ENCODE results near the gene FLNC.

The FLNC gene

GRCh38 chr7:128812514-128813168 lies 17.6 kb upstream of the FLNC start:
- no peak for DNase-seq
- no peak for TF ChIP-seq CTCF (IDR thresholded peaks at IDR 0.05; ENCODE audit: low read depth, low read length)
- no peak overlapping the region for H3K4me3 ChIP-seq (ENCODE audit: low read depth, low read length)
- H3K36me3 ChIP-seq, result no peaks in the 10 kb centered on the region
- no peak overlapping the region for H3K27ac ChIP-seq
- no peaks in the 10 kb centered on the region for H3K27me3 ChIP-seq (ENCODE audit: insufficient read depth, low read depth, severe bottlenecking)
- H3K9me3 ChIP-seq (ENCODE audit: severe bottlenecking), result no peaks in the 10 kb centered on the region

- H3K27me3 ChIP-seq (ENCODE audit: insufficient read depth, low read depth, severe bottlenecking), result no peaks in the 10 kb centered on the region
- H3K27ac ChIP-seq, result no peak overlapping the region
- H3K9me3 ChIP-seq (ENCODE audit: severe bottlenecking), result no peaks in the 10 kb centered on the region
- DNase-seq, result no peak
- no peak for TF ChIP-seq CTCF (IDR thresholded peaks at IDR 0.05; ENCODE audit: low read depth, low read length)
- no peak overlapping the region for H3K4me3 ChIP-seq (ENCODE audit: low read depth, low read length)
- no peaks in the 10 kb centered on the region for H3K36me3 ChIP-seq
These were observed 15.7 kb upstream of the FLNC start for GRCh38 chr7:128814499-128814898.

- Histone ChIP-seq H3K27ac (no peak overlapping the region), H3K9me3 (ENCODE audit: severe bottlenecking) (no peaks in the 10 kb centered on the region), H3K27me3 (ENCODE audit: insufficient read depth, low read depth, severe bottlenecking) (no peaks in the 10 kb centered on the region), H3K36me3 (no peaks in the 10 kb centered on the region), H3K4me3 (ENCODE audit: low read depth, low read length) (no peak overlapping the region)
- no peak for DNase-seq
- no peak for TF ChIP-seq CTCF (IDR thresholded peaks at IDR 0.05; ENCODE audit: low read depth, low read length)
These were observed 14.8 kb upstream of the FLNC start for GRCh38 chr7:128815289-128815942.

- no peak for DNase-seq
- Histone ChIP-seq H3K9me3 (ENCODE audit: severe bottlenecking) (no peaks in the 10 kb centered on the region), H3K27me3 (ENCODE audit: insufficient read depth, low read depth, severe bottlenecking) (no peaks in the 10 kb centered on the region), H3K27ac (no peak overlapping the region), H3K36me3 (no peaks in the 10 kb centered on the region), H3K4me3 (ENCODE audit: low read depth, low read length) (no peak overlapping the region)
- no peak for TF ChIP-seq CTCF (IDR thresholded peaks at IDR 0.05; ENCODE audit: low read depth, low read length)
These were observed 11.5 kb upstream of the FLNC start for GRCh38 chr7:128818694-128819093.

GRCh38 chr7:128821724-128822123 lies 8.5 kb upstream of the FLNC start:
- Histone ChIP-seq H3K36me3 (no peaks in the 10 kb centered on the region), H3K9me3 (ENCODE audit: severe bottlenecking) (no peaks in the 10 kb centered on the region), H3K4me3 (ENCODE audit: low read depth, low read length) (no peak overlapping the region), H3K27ac (no peak overlapping the region), H3K27me3 (ENCODE audit: insufficient read depth, low read depth, severe bottlenecking) (no peaks in the 10 kb centered on the region)
- no peak for TF ChIP-seq CTCF (IDR thresholded peaks at IDR 0.05; ENCODE audit: low read depth, low read length)
- no peak for DNase-seq

GRCh38 chr7:128826512-128826911 lies 3.7 kb upstream of the FLNC start:
- Histone ChIP-seq H3K27ac (no peak overlapping the region), H3K9me3 (ENCODE audit: severe bottlenecking) (no peaks in the 10 kb centered on the region), H3K36me3 (no peaks in the 10 kb centered on the region), H3K27me3 (ENCODE audit: insufficient read depth, low read depth, severe bottlenecking) (no peaks in the 10 kb centered on the region), H3K4me3 (ENCODE audit: low read depth, low read length) (no peak overlapping the region)
- TF ChIP-seq CTCF (IDR thresholded peaks at IDR 0.05; ENCODE audit: low read depth, low read length), result no peak
- no peak for DNase-seq
